Neural progenitor cell (in vitro differentiated cells): ENCODE measurements around the gene COL25A1. TPM values are rescaled to one million over a fixed set of nuclear protein-coding genes. Genes with fewer than 3 reads are reported as not detected.

Source experiments
- DNase-seq: peaks from one replicate; pipeline ENCODE4 v3.0.0-alpha.2; 2016; ENCODE audit warnings: low spot score
- H2AFZ ChIP-seq: fragments of 200-600 bp; sonication (generic); replicated peaks from 2 replicates; pipeline ENCODE4 v1.6.1; 2016; ENCODE audit warnings: antibody characterized with exemption
- H3F3A ChIP-seq: fragments of 200-600 bp; sonication (generic); 2 replicates; pipeline ENCODE4 v1.6.1; 2016; ENCODE audit warnings: antibody characterized with exemption, low read depth
- H3K27ac ChIP-seq: fragments of 200-600 bp; sonication (generic); 2 replicates; pipeline ENCODE4 v1.5.1; 2016; ENCODE audit warnings: mild to moderate bottlenecking
- H3K27me3 ChIP-seq: fragments of 200-600 bp; sonication (generic); 2 replicates; pipeline ENCODE4 v1.6.1; 2016; ENCODE audit warnings: mild to moderate bottlenecking, moderate library complexity
- H3K36me3 ChIP-seq: fragments of 200-600 bp; sonication (generic); 2 replicates; pipeline ENCODE4 v1.5.1; 2016
- H3K4me1 ChIP-seq: fragments of 200-600 bp; sonication (generic); 2 replicates; pipeline ENCODE4 v1.6.1; 2016; ENCODE audit warnings: mixed run types
- H3K4me2 ChIP-seq: fragments of 200-600 bp; sonication (generic); 2 replicates; pipeline ENCODE4 v1.6.1; 2016
- H3K4me3 ChIP-seq: fragments of 200-600 bp; sonication (generic); 2 replicates; pipeline ENCODE4 v1.5.1; 2016
- H3K79me2 ChIP-seq: fragments of 200-600 bp; sonication (generic); 2 replicates; pipeline ENCODE4 v1.6.1; 2016; ENCODE audit warnings: low read depth
- H3K9ac ChIP-seq: fragments of 200-600 bp; sonication (generic); 2 replicates; pipeline ENCODE4 v1.6.1; 2016
- H3K9me3 ChIP-seq: fragments of 200-600 bp; sonication (generic); 2 replicates; pipeline ENCODE4 v1.5.1; 2016; ENCODE audit warnings: low read depth
- H4K20me1 ChIP-seq: fragments of 200-600 bp; sonication (generic); 2 replicates; pipeline ENCODE4 v1.6.1; 2016; ENCODE audit warnings: low read depth
- H3K27ac Mint-ChIP-seq: 3 replicates; pipeline ENCODE4 v1.8.0; 2021; ENCODE audit warnings: mixed read lengths
- H3K27me3 Mint-ChIP-seq: 2 replicates; pipeline ENCODE4 v1.8.0; 2022; ENCODE audit warnings: low read depth, mild to moderate bottlenecking, inconsistent platforms, moderate library complexity, mixed read lengths; ENCODE audit not compliant: insufficient read depth
- H3K36me3 Mint-ChIP-seq: 3 replicates; pipeline ENCODE4 v1.8.0; 2021; ENCODE audit warnings: mixed read lengths
- H3K4me1 Mint-ChIP-seq: 3 replicates; pipeline ENCODE4 v1.8.0; 2021; ENCODE audit warnings: mixed read lengths
- H3K4me3 Mint-ChIP-seq: 3 replicates; pipeline ENCODE4 v1.8.0; 2021; ENCODE audit warnings: mild to moderate bottlenecking, moderate library complexity, mixed read lengths
- H3K9me3 Mint-ChIP-seq: 3 replicates; pipeline ENCODE4 v1.8.0; 2020; ENCODE audit warnings: mixed read lengths
- EZH2 ChIP-seq: fragments of 200-600 bp; sonication (generic); IDR thresholded peaks from 2 replicates; pipeline ENCODE4 v1.6.1; 2017; ENCODE audit warnings: antibody characterized with exemption, mild to moderate bottlenecking, moderate library complexity
- EZH2phosphoT487 ChIP-seq: fragments of 200-600 bp; sonication (generic); IDR thresholded peaks from 2 replicates; pipeline ENCODE4 v1.6.1; 2017; ENCODE audit warnings: antibody characterized with exemption
- total RNA-seq: library from RNA; depleted of rRNA; stranded (reverse); fragments of >200 nt; gene quantifications from 2 replicates; pipeline ENCODE4 v1.2.3, GENCODE V29; 2015; ENCODE audit warnings: low replicate concordance
- TF ChIP-seq, protein P1 (sequence below): fragments of 200-600 bp; sonication (generic); IDR thresholded peaks from 2 replicates; pipeline ENCODE4 v1.5.1; 2017; ENCODE audit warnings: antibody characterized with exemption, mild to moderate bottlenecking

The COL25A1 gene
- total RNA-seq, 1 donor from 2014 or later, result 1.3 TPM

DNA sequence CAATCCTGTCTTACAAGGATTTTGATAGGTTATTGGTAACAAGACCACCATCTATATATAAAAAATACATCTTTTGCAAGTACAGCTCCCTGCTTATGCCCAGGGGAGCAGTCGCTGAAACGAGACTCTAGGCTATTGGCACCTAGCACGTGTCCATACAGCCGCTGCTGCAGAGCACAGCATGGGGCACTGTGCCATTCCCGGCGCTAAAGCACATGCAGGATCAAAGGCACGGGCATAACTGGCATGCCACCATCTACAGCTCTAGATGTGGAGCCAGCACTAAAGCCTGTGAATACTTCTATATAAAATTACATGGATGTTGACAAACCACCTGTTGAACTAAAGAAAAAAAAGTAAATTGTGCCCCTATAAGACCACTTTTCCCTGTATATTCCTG, 144.8 kb downstream of the COL25A1 start:
- H3K4me3 ChIP-seq, result no peak overlapping the region
- Mint-ChIP-seq H3K4me1 (peaks cover 31% of the 10 kb centered on the region), H3K27me3 (peaks cover 2% of the 10 kb centered on the region), H3K27ac (no peak overlapping the region), H3K9me3 (no peaks in the 10 kb centered on the region), H3K36me3 (no peaks in the 10 kb centered on the region), H3K4me3 (no peak overlapping the region)
- H4K20me1 ChIP-seq, result no peaks in the 10 kb centered on the region
- H3K9ac ChIP-seq, result no peak overlapping the region
- no peaks in the 10 kb centered on the region for H3K79me2 ChIP-seq
- H2AFZ ChIP-seq, result no peak overlapping the region
- TF ChIP-seq EZH2 (no peak), EZH2phosphoT487 (no peak)
- TF ChIP-seq, protein P1, sequence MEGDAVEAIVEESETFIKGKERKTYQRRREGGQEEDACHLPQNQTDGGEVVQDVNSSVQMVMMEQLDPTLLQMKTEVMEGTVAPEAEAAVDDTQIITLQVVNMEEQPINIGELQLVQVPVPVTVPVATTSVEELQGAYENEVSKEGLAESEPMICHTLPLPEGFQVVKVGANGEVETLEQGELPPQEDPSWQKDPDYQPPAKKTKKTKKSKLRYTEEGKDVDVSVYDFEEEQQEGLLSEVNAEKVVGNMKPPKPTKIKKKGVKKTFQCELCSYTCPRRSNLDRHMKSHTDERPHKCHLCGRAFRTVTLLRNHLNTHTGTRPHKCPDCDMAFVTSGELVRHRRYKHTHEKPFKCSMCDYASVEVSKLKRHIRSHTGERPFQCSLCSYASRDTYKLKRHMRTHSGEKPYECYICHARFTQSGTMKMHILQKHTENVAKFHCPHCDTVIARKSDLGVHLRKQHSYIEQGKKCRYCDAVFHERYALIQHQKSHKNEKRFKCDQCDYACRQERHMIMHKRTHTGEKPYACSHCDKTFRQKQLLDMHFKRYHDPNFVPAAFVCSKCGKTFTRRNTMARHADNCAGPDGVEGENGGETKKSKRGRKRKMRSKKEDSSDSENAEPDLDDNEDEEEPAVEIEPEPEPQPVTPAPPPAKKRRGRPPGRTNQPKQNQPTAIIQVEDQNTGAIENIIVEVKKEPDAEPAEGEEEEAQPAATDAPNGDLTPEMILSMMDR, result no peak
- no peak overlapping the region for H3K27ac ChIP-seq
- H3K4me2 ChIP-seq, result no peak overlapping the region
- peak; percentile 10 for DNase-seq
- H3K27me3 ChIP-seq, result no peaks in the 10 kb centered on the region
- no peaks in the 10 kb centered on the region for H3F3A ChIP-seq
- peaks cover 14% of the 10 kb centered on the region for H3K4me1 ChIP-seq
- H3K9me3 ChIP-seq, result no peaks in the 10 kb centered on the region
- H3K36me3 ChIP-seq, result no peaks in the 10 kb centered on the region

- no peaks in the 10 kb centered on the region for H3F3A ChIP-seq
- H3K9ac ChIP-seq, result no peak overlapping the region
- no peaks in the 10 kb centered on the region for H3K79me2 ChIP-seq
- H3K9me3 ChIP-seq, result no peaks in the 10 kb centered on the region
- H3K27me3 ChIP-seq, result no peaks in the 10 kb centered on the region
- H3K4me2 ChIP-seq, result no peak overlapping the region
- no peak overlapping the region for H3K4me3 Mint-ChIP-seq
- H4K20me1 ChIP-seq, result no peaks in the 10 kb centered on the region
- H3K4me1 Mint-ChIP-seq, result peaks cover 26% of the 10 kb centered on the region
- no peak overlapping the region for H2AFZ ChIP-seq
- H3K27me3 Mint-ChIP-seq, result peaks cover 2% of the 10 kb centered on the region
- DNase-seq, result no peak
- H3K36me3 ChIP-seq, result no peaks in the 10 kb centered on the region
- H3K9me3 Mint-ChIP-seq, result no peaks in the 10 kb centered on the region
- no peak overlapping the region for H3K27ac ChIP-seq
- no peak for TF ChIP-seq EZH2phosphoT487
- no peak for TF ChIP-seq EZH2
- TF ChIP-seq, protein P1, result no peak
- H3K4me1 ChIP-seq, result peaks cover 14% of the 10 kb centered on the region
- H3K36me3 Mint-ChIP-seq, result no peaks in the 10 kb centered on the region
- H3K27ac Mint-ChIP-seq, result no peak overlapping the region
- H3K4me3 ChIP-seq, result no peak overlapping the region
Measured at GRCh38 chr4:109157205-109157604, 145.3 kb downstream of the COL25A1 start.

DNA sequence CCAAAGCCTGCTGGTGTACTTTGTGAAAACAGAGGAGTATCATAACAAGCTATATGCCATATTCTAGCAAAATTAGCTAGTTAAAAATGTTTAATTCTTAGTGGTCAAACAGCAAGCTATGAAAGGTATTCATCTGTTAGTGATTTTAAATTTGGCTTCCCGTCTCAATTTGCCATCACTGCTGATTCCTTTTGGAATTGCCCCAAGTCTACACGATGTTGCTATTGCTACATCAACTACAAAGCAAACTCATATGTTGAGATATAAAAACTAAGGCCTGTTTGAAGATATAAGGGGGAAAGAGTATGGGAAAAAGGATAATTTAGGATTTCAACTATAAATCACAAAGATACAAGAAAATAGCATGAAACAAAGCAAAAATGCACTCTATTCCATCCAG, 146.1 kb downstream of the COL25A1 start:
- H3K27ac Mint-ChIP-seq, result no peak overlapping the region
- no peaks in the 10 kb centered on the region for H3K9me3 Mint-ChIP-seq

More for the DNA sequence above, 146.1 kb downstream of the COL25A1 start:
- no peaks in the 10 kb centered on the region for H3K27me3 ChIP-seq
- no peak overlapping the region for H2AFZ ChIP-seq
- no peak overlapping the region for H3K4me3 Mint-ChIP-seq
- no peaks in the 10 kb centered on the region for H3K36me3 Mint-ChIP-seq
- H3K27ac ChIP-seq, result no peak overlapping the region
- H3K36me3 ChIP-seq, result no peaks in the 10 kb centered on the region
- no peaks in the 10 kb centered on the region for H3K79me2 ChIP-seq
- H3K4me1 ChIP-seq, result peaks cover 14% of the 10 kb centered on the region
- TF ChIP-seq EZH2 (no peak), EZH2phosphoT487 (no peak)
- TF ChIP-seq, protein P1, result no peak
- no peak overlapping the region for H3K4me2 ChIP-seq
- no peak for DNase-seq
- H3K9ac ChIP-seq, result no peak overlapping the region
- H3F3A ChIP-seq, result no peaks in the 10 kb centered on the region
- peaks cover 2% of the 10 kb centered on the region for H3K27me3 Mint-ChIP-seq
- H3K4me3 ChIP-seq, result no peak overlapping the region
- H4K20me1 ChIP-seq, result no peaks in the 10 kb centered on the region
- peaks cover 20% of the 10 kb centered on the region for H3K4me1 Mint-ChIP-seq
- no peaks in the 10 kb centered on the region for H3K9me3 ChIP-seq
